HG02840 (cell line): ENCODE results near the gene FAM83E.

Experiments used
- ATAC-seq: cut with Tn5 transposase; IDR thresholded peaks from one replicate; pipeline ENCODE4 v1.9.1; 2021; ENCODE audit warnings: mild to moderate bottlenecking, moderate library complexity, moderate number of reproducible peaks; ENCODE audit not compliant: unreplicated experiment, low FRiP score

Gene FAM83E

GRCh38 chr19:48613852-48614435 lies 932 bp downstream of the FAM83E start:
- ATAC-seq, result no peak

- no peak for ATAC-seq
These were observed 1.6 kb downstream of the FAM83E start for GRCh38 chr19:48613024-48613851.

GRCh38 chr19:48611872-48612271 lies 3.0 kb downstream of the FAM83E start:
- no peak for ATAC-seq

GRCh38 chr19:48609571-48610108 lies 5.2 kb downstream of the FAM83E start:
- no peak for ATAC-seq

- no peak for ATAC-seq
These were observed 6.0 kb downstream of the FAM83E start for GRCh38 chr19:48608798-48609263.

GRCh38 chr19:48607359-48607755 lies 7.5 kb downstream of the FAM83E start:
- no peak for ATAC-seq

- no peak for ATAC-seq
These were observed 8.2 kb downstream of the FAM83E start, which contains the start of gene SPACA4 for GRCh38 chr19:48606463-48607358. Gene SPACA4 (plus strand): TSS chr19:48606742. CDS start chr19:48606979, 237 bp downstream.

- no peak for ATAC-seq
These were observed 11.0 kb downstream of the FAM83E start for GRCh38 chr19:48603850-48604249.

- no peak for ATAC-seq
These were observed 11.4 kb downstream of the FAM83E start for GRCh38 chr19:48603449-48603848.

- ATAC-seq, result no peak
These were observed 11.9 kb downstream of the FAM83E start for GRCh38 chr19:48603001-48603400.

GRCh38 chr19:48600679-48601417 lies 14.0 kb downstream of the FAM83E start:
- no peak for ATAC-seq

GRCh38 chr19:48598996-48599700 lies 15.7 kb downstream of the FAM83E start:
- ATAC-seq, result no peak

- no peak for ATAC-seq
These were observed 18.0 kb downstream of the FAM83E start for GRCh38 chr19:48596679-48597465.

GRCh38 chr19:48596237-48596636 lies 18.6 kb downstream of the FAM83E start:
- no peak for ATAC-seq

GRCh38 chr19:48595833-48596232 lies 19.0 kb downstream of the FAM83E start:
- ATAC-seq, result no peak

- no peak for ATAC-seq
These were observed 19.7 kb downstream of the FAM83E start for GRCh38 chr19:48595171-48595570.

GRCh38 chr19:48591021-48591420 lies 23.9 kb downstream of the FAM83E start:
- ATAC-seq, result no peak

- ATAC-seq, result no peak
These were observed 26.0 kb downstream of the FAM83E start for GRCh38 chr19:48588670-48589401.
